GM12878 (cell line): ENCODE data around the gene UGT2B10. TPM values are rescaled to one million over a fixed set of nuclear protein-coding genes. Genes with fewer than 3 reads are reported as not detected.

Experiments used
- ATAC-seq: fragments of 200-7000 bp; cut with Tn5 transposase; 3 replicates; pipeline ENCODE4 v1.9.1; 2020; ENCODE audit warnings: mild to moderate bottlenecking, moderate library complexity
- BruUV-seq: library from RNA; stranded (reverse); fragments of 400-500 nt; replicated peaks from 2 replicates; lab custom pipeline; 2021; lab: Mats Ljungman, UMichigan
- CTCF ChIA-PET: fragments of 300-600 bp; sonication (Branson Sonifier 250); formaldehyde crosslinking; extraction: SDS; loops from one replicate; lab custom pipeline; 2021; ENCODE audit warnings: inconsistent platforms; lab: Yijun Ruan, JAX
- POLR2A ChIA-PET: fragments of 350-600 bp; formaldehyde crosslinking; extraction: SDS; loops from one replicate; lab custom pipeline; 2021; ENCODE audit warnings: inconsistent platforms; lab: Charles Lee
- RAD21 ChIA-PET: fragments of 300-600 bp; sonication (Branson Sonifier 250); formaldehyde crosslinking; loops from one replicate; lab custom pipeline; 2023; ENCODE audit warnings: antibody characterized with exemption; ENCODE audit not compliant: unreplicated experiment; lab: Charles Lee
- SMC1A ChIA-PET: fragments of 300-600 bp; sonication (Branson Sonifier 250); formaldehyde crosslinking; loops from one replicate; lab custom pipeline; 2023; ENCODE audit not compliant: unreplicated experiment, uncharacterized antibody; lab: Charles Lee
- DNase-seq: peaks from one replicate; pipeline ENCODE4 v3.0.0-alpha.2; 2011; ENCODE audit warnings: low read depth, low spot score
- FAIRE-seq: peaks from 3 replicates; lab custom pipeline; 2011; peaks lifted over from hg19 to GRCh38; lab: Jason Lieb, UNC
- H2AFZ ChIP-seq: 2 replicates; pipeline ENCODE4 v1.6.0; 2011; ENCODE audit warnings: low read depth, low read length, control low read depth; ENCODE audit not compliant: control insufficient read depth
- H3K27ac ChIP-seq: 2 replicates; pipeline ENCODE4 v1.5.1; 2011; ENCODE audit warnings: control low read depth; ENCODE audit not compliant: control insufficient read depth, insufficient read depth
- H3K27me3 ChIP-seq, 2 experiments: replicated peaks in 1 of 2; 2 replicates each; pipeline versions ENCODE4 v1.6.0 to v1.6.1; 2011; ENCODE audit warnings: low read length in 1 of 2; ENCODE audit not compliant: control insufficient read depth in 2 of 2, insufficient read depth in 2 of 2
- H3K36me3 ChIP-seq, 2 experiments: 2 replicates each; pipeline ENCODE4 v1.5.1; 2011; ENCODE audit warnings: low read length in 1 of 2; ENCODE audit not compliant: control insufficient read depth in 2 of 2, insufficient read depth in 2 of 2
- H3K4me1 ChIP-seq: 2 replicates; pipeline ENCODE4 v1.6.1; 2011; ENCODE audit warnings: mild to moderate bottlenecking, low read length, moderate library complexity, mixed read lengths; ENCODE audit not compliant: control insufficient read depth, insufficient read depth
- H3K4me2 ChIP-seq: 2 replicates; pipeline ENCODE4 v1.6.0; 2011; ENCODE audit warnings: control low read depth; ENCODE audit not compliant: control insufficient read depth, insufficient read depth
- H3K4me3 ChIP-seq: fragments of 200-600 bp; sonication (generic); 2 replicates; pipeline ENCODE4 v1.5.1; 2016
- H3K79me2 ChIP-seq: 2 replicates; pipeline ENCODE4 v1.6.0; 2011; ENCODE audit warnings: low read length; ENCODE audit not compliant: control insufficient read depth, insufficient read depth
- H3K9ac ChIP-seq: 2 replicates; pipeline ENCODE4 v1.8.0; 2011; ENCODE audit warnings: low read length, control low read depth, mixed read lengths; ENCODE audit not compliant: control insufficient read depth, insufficient read depth
- H3K9me3 ChIP-seq: replicated peaks from 3 replicates; pipeline ENCODE4 v1.5.1; 2011; ENCODE audit warnings: mild to moderate bottlenecking, low read length; ENCODE audit not compliant: control insufficient read depth, insufficient read depth
- H4K20me1 ChIP-seq: 2 replicates; pipeline ENCODE4 v1.6.0; 2011; ENCODE audit not compliant: control insufficient read depth, insufficient read depth
- ATF3 ChIP-seq: IDR thresholded peaks from 2 replicates; pipeline ENCODE4 v1.6.1; 2011; ENCODE audit warnings: low read depth, mild to moderate bottlenecking, low read length, moderate library complexity, borderline replicate concordance; ENCODE audit errors: extremely low read depth
- CBX5 ChIP-seq: sonication (generic); IDR thresholded peaks from 2 replicates; pipeline ENCODE4 v1.6.1; 2016; ENCODE audit warnings: low read depth, moderate library complexity, mild to moderate bottlenecking, inconsistent platforms
- CHD4 ChIP-seq: fragments of 200-600 bp; sonication (generic); IDR thresholded peaks from 2 replicates; pipeline ENCODE4 v1.6.1; 2016; ENCODE audit warnings: mild to moderate bottlenecking
- E2F4 ChIP-seq: IDR thresholded peaks from 2 replicates; pipeline ENCODE4 v1.6.1; 2012; ENCODE audit warnings: low read depth, low read length, improper control_type of control experiment
- FOXK2 ChIP-seq: fragments of 450-650 bp; IDR thresholded peaks from 2 replicates; pipeline ENCODE4 v1.6.1; 2017; ENCODE audit warnings: mild to moderate bottlenecking, moderate library complexity
- GABPA ChIP-seq: IDR thresholded peaks from 2 replicates; pipeline ENCODE4 v1.6.1; 2014; ENCODE audit warnings: antibody characterized with exemption, low read depth, mild to moderate bottlenecking, inconsistent platforms
- HDGF ChIP-seq: fragments of 450-650 bp; IDR thresholded peaks from 2 replicates; pipeline ENCODE4 v1.6.1; 2016; ENCODE audit warnings: antibody characterized with exemption
- KLF5 ChIP-seq: fragments of 450-650 bp; IDR thresholded peaks from 2 replicates; pipeline ENCODE4 v1.6.1; 2014; ENCODE audit warnings: mild to moderate bottlenecking; ENCODE audit not compliant: partially characterized antibody
- LARP7 ChIP-seq: fragments of 450-650 bp; IDR thresholded peaks from 2 replicates; pipeline ENCODE4 v1.6.1; 2017; ENCODE audit warnings: mild to moderate bottlenecking
- MEF2A ChIP-seq: IDR thresholded peaks from 2 replicates; pipeline ENCODE4 v1.6.1; 2011; ENCODE audit warnings: low read depth, mild to moderate bottlenecking, low read length, moderate library complexity; ENCODE audit not compliant: insufficient read depth
- NBN ChIP-seq: fragments of 450-650 bp; IDR thresholded peaks from 2 replicates; pipeline ENCODE4 v1.6.1; 2016
- NFYA ChIP-seq: IDR thresholded peaks from 2 replicates; pipeline ENCODE4 v1.6.1; 2011; ENCODE audit warnings: low read depth, mild to moderate bottlenecking, low read length, improper control_type of control experiment, borderline replicate concordance
- PRDM15 ChIP-seq: fragments of 450-650 bp; formaldehyde crosslinking; IDR thresholded peaks from 2 replicates; pipeline ENCODE4 v1.4.0; 2020; ENCODE audit warnings: mild to moderate bottlenecking, moderate library complexity
- SP1 ChIP-seq: IDR thresholded peaks from one replicate; pipeline ENCODE4 v1.6.1; 2011; ENCODE audit warnings: low read depth, low read length
- SUZ12 ChIP-seq: fragments of 200-600 bp; sonication (generic); IDR thresholded peaks from one replicate; pipeline ENCODE4 v1.6.1; 2018; ENCODE audit warnings: antibody characterized with exemption, mild to moderate bottlenecking; ENCODE audit not compliant: unreplicated experiment
- TARDBP ChIP-seq: IDR thresholded peaks from 2 replicates; pipeline ENCODE4 v1.6.1; 2016; ENCODE audit warnings: borderline replicate concordance
- TCF12 ChIP-seq: IDR thresholded peaks from 2 replicates; pipeline ENCODE4 v1.6.1; 2011; ENCODE audit warnings: low read depth, mild to moderate bottlenecking, low read length
- TCF3 ChIP-seq: IDR thresholded peaks from 2 replicates; pipeline ENCODE4 v1.6.1; 2012; ENCODE audit warnings: low read depth, mild to moderate bottlenecking, low read length, borderline replicate concordance; ENCODE audit not compliant: insufficient read depth
- YY1 ChIP-seq: IDR thresholded peaks from 2 replicates; pipeline ENCODE4 v1.6.1; 2011; ENCODE audit warnings: low read depth, mild to moderate bottlenecking, low read length
- WGBS: methylation state at CpG from one replicate; pipeline ENCODE4 v1.1.6; 2016; ENCODE audit warnings: low lambda C conversion rate; ENCODE audit not compliant: insufficient replicate concordance, insufficient coverage; ENCODE audit errors: missing lambda C conversion rate; 5-methylcytosine and 5-hydroxymethylcytosine counted together
- in situ Hi-C: fragments of 300-500 bp; cut with MboI; formaldehyde crosslinking; loops from 9 replicates; pipeline ENCODE4 v1.14.3; 2018; ENCODE audit warnings: mixed read lengths
- intact Hi-C: fragments of 100-400 bp; cut with micrococcal nuclease; formaldehyde crosslinking; loops from one replicate; pipeline ENCODE4 v1.14.2; 2022; ENCODE audit not compliant: unreplicated experiment
- polyA plus RNA-seq, 11 experiments: library from polyadenylated mRNA; depleted of rRNA in 4 of 11; unstranded in 6 of 11; stranded (reverse) in 5 of 11; fragments of >200 nt; fragmentation: Nextera tagmentation in 4 of 11; fragmentation: Illumina TruSeq in 1 of 11; extraction: Ambion mirVana in 4 of 11; extraction: Trizol in 1 of 11; gene quantifications; 1 replicate in 1 of 11; 2 replicates in 10 of 11; pipeline versions ENCODE4 v1.2.1 to v1.2.3, GENCODE V29; 2011 to 2016; ENCODE audit warnings: inconsistent platforms in 2 of 11, missing spikeins in 2 of 11, low read depth in 1 of 11
- total RNA-seq, 4 experiments: library from RNA; depleted of rRNA in 3 of 4; stranded (reverse); fragments of >200 nt in 3 of 4; fragmentation: Illumina TruSeq in 1 of 4; extraction: Trizol in 1 of 4; gene quantifications; 2 replicates each; pipeline versions ENCODE4 v1.2.1 to v1.2.3, GENCODE V29; 2013 to 2021
- TF ChIP-seq, protein P1 (sequence below): fragments of 450-650 bp; formaldehyde crosslinking; IDR thresholded peaks from 2 replicates; pipeline ENCODE4 v1.4.0; 2022; ENCODE audit warnings: mild to moderate bottlenecking, moderate library complexity

Gene UGT2B10
- total and polyA plus RNA-seq, 10 of the 15 experiments (the other 5 are each of a cell fraction or from before 2014, with no cell fraction given): not detected

GRCh38 chr4:68877555-68877954, 61.8 kb downstream of the UGT2B10 start:
- TF ChIP-seq, protein P1, sequence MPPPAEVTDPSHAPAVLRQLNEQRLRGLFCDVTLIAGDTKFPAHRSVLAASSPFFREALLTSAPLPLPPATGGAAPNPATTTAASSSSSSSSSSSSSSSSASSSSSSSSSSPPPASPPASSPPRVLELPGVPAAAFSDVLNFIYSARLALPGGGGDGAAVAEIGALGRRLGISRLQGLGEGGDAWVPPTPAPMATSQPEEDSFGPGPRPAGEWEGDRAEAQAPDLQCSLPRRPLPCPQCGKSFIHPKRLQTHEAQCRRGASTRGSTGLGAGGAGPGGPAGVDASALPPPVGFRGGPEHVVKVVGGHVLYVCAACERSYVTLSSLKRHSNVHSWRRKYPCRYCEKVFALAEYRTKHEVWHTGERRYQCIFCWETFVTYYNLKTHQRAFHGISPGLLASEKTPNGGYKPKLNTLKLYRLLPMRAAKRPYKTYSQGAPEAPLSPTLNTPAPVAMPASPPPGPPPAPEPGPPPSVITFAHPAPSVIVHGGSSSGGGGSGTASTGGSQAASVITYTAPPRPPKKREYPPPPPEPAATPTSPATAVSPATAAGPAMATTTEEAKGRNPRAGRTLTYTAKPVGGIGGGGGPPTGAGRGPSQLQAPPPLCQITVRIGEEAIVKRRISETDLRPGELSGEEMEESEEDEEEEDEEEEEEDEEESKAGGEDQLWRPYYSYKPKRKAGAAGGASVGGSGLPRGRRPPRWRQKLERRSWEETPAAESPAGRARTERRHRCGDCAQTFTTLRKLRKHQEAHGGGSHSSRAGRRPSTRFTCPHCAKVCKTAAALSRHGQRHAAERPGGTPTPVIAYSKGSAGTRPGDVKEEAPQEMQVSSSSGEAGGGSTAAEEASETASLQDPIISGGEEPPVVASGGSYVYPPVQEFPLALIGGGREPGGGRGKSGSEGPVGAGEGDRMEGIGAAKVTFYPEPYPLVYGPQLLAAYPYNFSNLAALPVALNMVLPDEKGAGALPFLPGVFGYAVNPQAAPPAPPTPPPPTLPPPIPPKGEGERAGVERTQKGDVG (CRISPR knock-in tag): no peak
- no peak for TF ChIP-seq GABPA
- no peak for TF ChIP-seq YY1
- no peak for TF ChIP-seq TCF3
- no peak for TF ChIP-seq SUZ12
- TF ChIP-seq SP1: no peak
- TF ChIP-seq NBN: no peak
- no peak for TF ChIP-seq TCF12
- TF ChIP-seq FOXK2: no peak
- no peak for TF ChIP-seq HDGF
- TF ChIP-seq E2F4: no peak
- TF ChIP-seq PRDM15 (CRISPR knock-in tag): no peak
- TF ChIP-seq TARDBP: no peak
- TF ChIP-seq KLF5: no peak
- no peak for TF ChIP-seq NFYA
- TF ChIP-seq ATF3: no peak
- no peak for TF ChIP-seq MEF2A
- TF ChIP-seq LARP7: no peak
- TF ChIP-seq CBX5: no peak
- no peak for TF ChIP-seq CHD4
- POLR2A ChIA-PET: no interaction called here
- Histone ChIP-seq H3K4me3 (no peak overlapping the region), H4K20me1 (no peaks in the 10 kb centered on the region), H3K4me2 (no peak overlapping the region), H2AFZ (no peak overlapping the region), H3K79me2 (no peaks in the 10 kb centered on the region), H3K9me3 (no peaks in the 10 kb centered on the region), H3K36me3 (no peaks in the 10 kb centered on the region), H3K4me1 (no peaks in the 10 kb centered on the region), H3K27ac (no peak overlapping the region), H3K27me3 (no peaks in the 10 kb centered on the region), H3K9ac (no peak overlapping the region)
- intact Hi-C loops: no loop called here
- CTCF ChIA-PET: no interaction called here
- DNase-seq (no peak), ATAC-seq (no peak), FAIRE-seq (no peak)
- RAD21 ChIA-PET: no interaction called here
- BruUV-seq: no TSS peak
- 67% methylated on average over 5 of the region's 5 CpGs for WGBS
- SMC1A ChIA-PET: no interaction called here
- in situ Hi-C loops: no loop called here
